Activated naive CD4-positive, alpha-beta T cell treated with anti-CD3 and anti-CD28 coated beads for 36 hours (primary cell): ENCODE data around the gene ACTL7A. TPM values are rescaled to one million over a fixed set of nuclear protein-coding genes. Genes with fewer than 3 reads are reported as not detected.
A peak's percentile ranks its signal among the peaks of the same experiment; 100 is the strongest.
"Not testable (repeated sequence)": the region's sequence is repeated elsewhere in the genome, so short reads cannot be mapped to it uniquely, and the experiment has no call there.

Source experiments
- CTCF ChIA-PET: fragments of 350-600 bp; sonication (Branson Sonifier 250); formaldehyde crosslinking; loops from one replicate; lab custom pipeline; 2021; ENCODE audit warnings: antibody characterized with exemption; lab: Charles Lee
- DNase-seq: peaks from one replicate; pipeline ENCODE4 v3.0.0-alpha.2; 2020
- H3K27ac Mint-ChIP-seq: one replicate; pipeline ENCODE4 v1.8.0; 2021; ENCODE audit warnings: mild to moderate bottlenecking, mixed read lengths
- H3K27me3 Mint-ChIP-seq: one replicate; pipeline ENCODE4 v1.8.0; 2021; ENCODE audit warnings: low read depth, mixed read lengths
- H3K36me3 Mint-ChIP-seq: one replicate; pipeline ENCODE4 v1.8.0; 2021; ENCODE audit warnings: low read depth, mixed read lengths
- H3K4me1 Mint-ChIP-seq: one replicate; pipeline ENCODE4 v1.8.0; 2021; ENCODE audit warnings: low read depth, mixed read lengths
- H3K4me3 Mint-ChIP-seq: one replicate; pipeline ENCODE4 v1.8.0; 2021; ENCODE audit warnings: mild to moderate bottlenecking, moderate library complexity, mixed read lengths
- H3K9me3 Mint-ChIP-seq: one replicate; pipeline ENCODE4 v1.8.0; 2021; ENCODE audit warnings: mixed read lengths
- intact Hi-C: fragments of 100-400 bp; cut with micrococcal nuclease; formaldehyde crosslinking; loops from one replicate; pipeline ENCODE4 v1.15.1; 2023
- total RNA-seq, 2 experiments: library from RNA; stranded (reverse); gene quantifications; one replicate each; pipeline ENCODE4 v1.2.3, GENCODE V29; 2021

The ACTL7A gene
- total RNA-seq, 2 experiments from 2014 or later, result not detected

- Mint-ChIP-seq H3K27ac (no peak overlapping the region), H3K4me3 (no peak overlapping the region), H3K4me1 (peaks cover 2% of the 10 kb centered on the region), H3K27me3 (no peaks in the 10 kb centered on the region), H3K36me3 (no peaks in the 10 kb centered on the region), H3K9me3 (no peaks in the 10 kb centered on the region)
- intact Hi-C loops, result no loop called here
- no peak for DNase-seq
- CTCF ChIA-PET, result no interaction called here
Measured at GRCh38 chr9:108836781-108837180, 25.3 kb upstream of the ACTL7A start.

GRCh38 chr9:108837530-108837929 lies 24.5 kb upstream of the ACTL7A start:
- Mint-ChIP-seq H3K9me3 (no peaks in the 10 kb centered on the region), H3K4me3 (no peak overlapping the region), H3K36me3 (no peaks in the 10 kb centered on the region), H3K27me3 (no peaks in the 10 kb centered on the region), H3K4me1 (peaks cover 10% of the 10 kb centered on the region), H3K27ac (no peak overlapping the region)
- DNase-seq, result no peak
- CTCF ChIA-PET, result no interaction called here
- intact Hi-C loops, result no loop called here

GRCh38 chr9:108838017-108838416 lies 24.0 kb upstream of the ACTL7A start:
- CTCF ChIA-PET, result no interaction called here
- DNase-seq, result no peak
- Mint-ChIP-seq H3K27ac (no peak overlapping the region), H3K4me1 (peaks cover 14% of the 10 kb centered on the region), H3K9me3 (no peaks in the 10 kb centered on the region), H3K27me3 (no peaks in the 10 kb centered on the region), H3K4me3 (no peak overlapping the region), H3K36me3 (no peaks in the 10 kb centered on the region)
- intact Hi-C loops, result no loop called here

GRCh38 chr9:108839561-108839960 lies 22.5 kb upstream of the ACTL7A start:
- DNase-seq, H3K9me3 Mint-ChIP-seq, intact Hi-C loops, H3K4me3 Mint-ChIP-seq, H3K27ac Mint-ChIP-seq, H3K27me3 Mint-ChIP-seq, H3K36me3 Mint-ChIP-seq, CTCF ChIA-PET: not testable (repeated sequence)
- peaks cover 21% of the 10 kb centered on the region for H3K4me1 Mint-ChIP-seq

- intact Hi-C loops, result loop anchor here (1.0 to 5.0 kb wide), 3 partner anchors 42 to 480 kb away; partner anchors contain the start of genes ABITRAM, ELP1 and EPB41L4B
- H3K4me1 Mint-ChIP-seq, result peaks cover 21% of the 10 kb centered on the region
- no peaks in the 10 kb centered on the region for H3K27me3 Mint-ChIP-seq
- no peaks in the 10 kb centered on the region for H3K9me3 Mint-ChIP-seq
- peak; percentile 69 for DNase-seq
- no peaks in the 10 kb centered on the region for H3K36me3 Mint-ChIP-seq
- H3K4me3 Mint-ChIP-seq, result peak overlapping the region; percentile 64
- CTCF ChIA-PET, result no interaction called here
- peak overlapping the region; percentile 50 for H3K27ac Mint-ChIP-seq
Measured at GRCh38 chr9:108842610-108843295, 19.3 kb upstream of the ACTL7A start.

- Mint-ChIP-seq H3K4me3 (no peak overlapping the region), H3K9me3 (no peaks in the 10 kb centered on the region), H3K27me3 (no peaks in the 10 kb centered on the region), H3K36me3 (no peaks in the 10 kb centered on the region), H3K4me1 (peaks cover 21% of the 10 kb centered on the region), H3K27ac (no peak overlapping the region)
- intact Hi-C loops, result loop anchor here (5.0 kb wide), 1 partner anchor 478 kb away; the partner anchor contains the start of gene EPB41L4B
- CTCF ChIA-PET, result interaction anchor here (0.6 kb wide), 1 partner anchor 97 kb away, joined by 3 read pairs; no protein-coding TSS in a partner anchor
- DNase-seq, result no peak
Measured at GRCh38 chr9:108844391-108844790, 17.7 kb upstream of the ACTL7A start.

GRCh38 chr9:108844856-108845255 lies 17.2 kb upstream of the ACTL7A start:
- CTCF ChIA-PET, result no interaction called here
- no peak for DNase-seq
- H3K4me3 Mint-ChIP-seq, result no peak overlapping the region
- H3K9me3 Mint-ChIP-seq, result no peaks in the 10 kb centered on the region
- no peaks in the 10 kb centered on the region for H3K27me3 Mint-ChIP-seq
- no peaks in the 10 kb centered on the region for H3K36me3 Mint-ChIP-seq
- no peak overlapping the region for H3K27ac Mint-ChIP-seq
- intact Hi-C loops, result loop anchor here (5.0 kb wide), 1 partner anchor 477 kb away; the partner anchor contains the start of gene EPB41L4B
- H3K4me1 Mint-ChIP-seq, result peaks cover 21% of the 10 kb centered on the region

GRCh38 chr9:108845507-108845906 lies 16.6 kb upstream of the ACTL7A start:
- DNase-seq, result no peak
- CTCF ChIA-PET, result no interaction called here
- H3K36me3 Mint-ChIP-seq, result no peaks in the 10 kb centered on the region
- H3K27me3 Mint-ChIP-seq, result no peaks in the 10 kb centered on the region
- H3K4me1 Mint-ChIP-seq, result peaks cover 21% of the 10 kb centered on the region
- H3K4me3 Mint-ChIP-seq, result no peak overlapping the region
- intact Hi-C loops, result no loop called here
- H3K9me3 Mint-ChIP-seq, result no peaks in the 10 kb centered on the region
- H3K27ac Mint-ChIP-seq, result no peak overlapping the region

- CTCF ChIA-PET, result no interaction called here
- Mint-ChIP-seq H3K4me1 (peaks cover 21% of the 10 kb centered on the region), H3K27me3 (no peaks in the 10 kb centered on the region), H3K4me3 (no peak overlapping the region), H3K36me3 (no peaks in the 10 kb centered on the region), H3K9me3 (no peaks in the 10 kb centered on the region), H3K27ac (no peak overlapping the region)
- intact Hi-C loops, result no loop called here
- no peak for DNase-seq
Measured at GRCh38 chr9:108845947-108846346, 16.1 kb upstream of the ACTL7A start.

GRCh38 chr9:108848296-108848695 lies 13.8 kb upstream of the ACTL7A start:
- H3K27ac Mint-ChIP-seq, DNase-seq, H3K4me3 Mint-ChIP-seq, H3K27me3 Mint-ChIP-seq, H3K9me3 Mint-ChIP-seq, CTCF ChIA-PET, H3K4me1 Mint-ChIP-seq, H3K36me3 Mint-ChIP-seq, intact Hi-C loops: not testable (repeated sequence)

- H3K36me3 Mint-ChIP-seq, result no peaks in the 10 kb centered on the region
- no peak overlapping the region for H3K4me3 Mint-ChIP-seq
- no peaks in the 10 kb centered on the region for H3K27me3 Mint-ChIP-seq
- DNase-seq, result no peak
- CTCF ChIA-PET, result no interaction called here
- no peaks in the 10 kb centered on the region for H3K4me1 Mint-ChIP-seq
- H3K9me3 Mint-ChIP-seq, result no peaks in the 10 kb centered on the region
- intact Hi-C loops, result loop anchor here (1.0 kb wide), 3 partner anchors 84 to 349 kb away; partner anchors contain the start of genes ABITRAM, ELP1 and TMEM245
- H3K27ac Mint-ChIP-seq, result no peak overlapping the region
Measured at GRCh38 chr9:108850293-108850897, 11.7 kb upstream of the ACTL7A start.

GRCh38 chr9:108851138-108851537 lies 10.9 kb upstream of the ACTL7A start:
- DNase-seq, result no peak
- Mint-ChIP-seq H3K4me1 (no peaks in the 10 kb centered on the region), H3K4me3 (no peak overlapping the region), H3K36me3 (no peaks in the 10 kb centered on the region), H3K27me3 (no peaks in the 10 kb centered on the region), H3K27ac (no peak overlapping the region), H3K9me3 (no peaks in the 10 kb centered on the region)
- intact Hi-C loops, result no loop called here
- CTCF ChIA-PET, result interaction anchor here (0.6 kb wide), 1 partner anchor 21 kb away, joined by 3 read pairs; no protein-coding TSS in a partner anchor

- H3K36me3 Mint-ChIP-seq, result no peaks in the 10 kb centered on the region
- intact Hi-C loops, result no loop called here
- H3K4me3 Mint-ChIP-seq, result no peak overlapping the region
- no peak for DNase-seq
- H3K27me3 Mint-ChIP-seq, result no peaks in the 10 kb centered on the region
- CTCF ChIA-PET, result interaction anchor here (0.5 kb wide), 1 partner anchor 349 kb away, joined by 4 read pairs; no protein-coding TSS in a partner anchor
- no peaks in the 10 kb centered on the region for H3K4me1 Mint-ChIP-seq
- H3K27ac Mint-ChIP-seq, result no peak overlapping the region
- H3K9me3 Mint-ChIP-seq, result no peaks in the 10 kb centered on the region
Measured at GRCh38 chr9:108852079-108852478, 10.0 kb upstream of the ACTL7A start.
